GM19463 (cell line): ENCODE measurements around the gene ADGRD1.

Experiments
- ATAC-seq: cut with Tn5 transposase; IDR thresholded peaks from one replicate; pipeline ENCODE4 v1.9.1; 2021; ENCODE audit warnings: mild to moderate bottlenecking, moderate library complexity; ENCODE audit not compliant: unreplicated experiment

The ADGRD1 gene

DNA sequence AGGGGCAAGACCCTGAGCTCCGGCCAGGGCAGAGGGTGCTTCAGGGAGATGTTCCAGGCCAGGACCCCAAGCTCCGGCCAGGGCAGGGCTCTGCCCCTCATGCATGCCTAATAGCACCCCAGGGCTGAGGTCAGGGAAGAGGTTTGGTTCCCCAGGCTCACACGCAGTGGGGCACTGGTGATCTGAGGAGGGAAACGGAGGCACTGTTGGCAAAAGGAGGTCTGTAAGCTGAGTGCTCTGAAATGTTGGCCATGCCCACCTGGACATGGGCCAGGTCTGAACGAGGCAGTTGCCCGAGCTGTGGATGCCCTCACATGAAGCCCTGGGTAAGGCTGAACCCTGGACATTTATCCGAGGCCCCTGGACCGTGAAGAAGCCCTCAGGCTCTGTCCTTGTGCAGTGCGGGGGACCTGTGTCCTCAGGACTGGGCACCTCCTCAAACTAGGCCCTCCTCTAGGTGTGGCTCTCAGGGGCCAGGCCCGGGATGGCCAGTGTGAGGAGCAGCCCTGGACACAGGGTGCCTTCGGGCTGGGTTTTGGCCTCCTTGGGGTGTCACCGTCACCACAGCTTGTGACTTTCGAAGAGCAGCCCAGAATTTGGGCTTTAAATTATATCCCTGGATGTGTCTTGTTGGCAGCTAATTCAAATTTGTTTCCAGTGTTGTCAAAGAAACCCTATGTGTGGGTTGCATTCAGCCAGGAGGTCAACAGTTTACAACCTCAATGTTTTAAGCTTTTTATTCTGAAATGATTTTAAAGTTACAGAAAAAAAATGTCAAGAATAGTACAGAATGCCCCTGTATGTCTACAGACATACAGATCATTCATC lies 66.8 kb downstream of the ADGRD1 start:
- no peak for ATAC-seq

GRCh38 chr12:131021154-131021541 lies 67.4 kb downstream of the ADGRD1 start:
- ATAC-seq: no peak

GRCh38 chr12:131024026-131024425 lies 70.3 kb downstream of the ADGRD1 start:
- ATAC-seq: no peak

- ATAC-seq: no peak
These were observed 71.0 kb downstream of the ADGRD1 start for GRCh38 chr12:131024721-131025120.

DNA sequence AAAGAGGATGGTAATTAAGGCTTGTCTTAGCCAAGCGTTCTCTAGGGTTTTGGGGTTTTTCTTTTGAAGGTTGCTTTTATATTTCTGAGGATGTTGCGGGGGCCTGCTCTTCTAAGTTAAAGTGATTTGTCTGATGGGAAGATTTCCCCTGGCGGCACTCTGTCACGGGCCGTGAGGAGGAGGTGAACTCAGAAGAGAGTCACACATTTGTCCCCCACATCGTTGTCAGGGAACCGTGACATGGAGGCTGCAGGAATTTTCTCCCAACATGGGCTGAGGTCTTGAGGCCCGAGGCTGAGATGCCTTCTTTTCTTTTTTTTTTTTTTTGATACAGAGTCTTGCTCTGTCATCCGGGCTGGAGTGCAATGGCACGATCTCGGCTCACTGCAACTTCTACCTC lies 71.5 kb downstream of the ADGRD1 start:
- no peak for ATAC-seq

- no peak for ATAC-seq
These were observed 72.4 kb downstream of the ADGRD1 start for GRCh38 chr12:131025939-131026702.

DNA sequence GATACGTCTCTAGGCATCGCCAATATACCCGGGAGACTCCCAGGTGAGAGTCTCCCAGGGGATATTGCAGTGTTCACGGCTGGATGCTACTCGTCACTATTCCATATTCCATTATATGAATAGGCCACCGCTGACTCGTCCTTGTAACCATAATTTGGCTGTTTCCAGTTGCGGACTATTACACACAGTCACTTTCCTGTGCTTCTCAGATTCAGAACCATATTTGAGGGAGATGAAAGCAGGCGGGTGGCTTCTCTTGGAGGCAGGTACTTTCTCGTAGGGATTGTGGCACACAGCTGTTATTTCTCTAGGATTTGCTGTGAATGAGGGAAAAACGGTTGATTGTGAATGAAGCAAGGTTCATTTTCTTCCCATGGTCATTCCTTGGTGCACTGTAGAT lies 73.0 kb downstream of the ADGRD1 start:
- no peak for ATAC-seq

GRCh38 chr12:131027264-131027663 lies 73.6 kb downstream of the ADGRD1 start:
- no peak for ATAC-seq

GRCh38 chr12:131027876-131028586 lies 74.3 kb downstream of the ADGRD1 start:
- ATAC-seq: no peak

DNA sequence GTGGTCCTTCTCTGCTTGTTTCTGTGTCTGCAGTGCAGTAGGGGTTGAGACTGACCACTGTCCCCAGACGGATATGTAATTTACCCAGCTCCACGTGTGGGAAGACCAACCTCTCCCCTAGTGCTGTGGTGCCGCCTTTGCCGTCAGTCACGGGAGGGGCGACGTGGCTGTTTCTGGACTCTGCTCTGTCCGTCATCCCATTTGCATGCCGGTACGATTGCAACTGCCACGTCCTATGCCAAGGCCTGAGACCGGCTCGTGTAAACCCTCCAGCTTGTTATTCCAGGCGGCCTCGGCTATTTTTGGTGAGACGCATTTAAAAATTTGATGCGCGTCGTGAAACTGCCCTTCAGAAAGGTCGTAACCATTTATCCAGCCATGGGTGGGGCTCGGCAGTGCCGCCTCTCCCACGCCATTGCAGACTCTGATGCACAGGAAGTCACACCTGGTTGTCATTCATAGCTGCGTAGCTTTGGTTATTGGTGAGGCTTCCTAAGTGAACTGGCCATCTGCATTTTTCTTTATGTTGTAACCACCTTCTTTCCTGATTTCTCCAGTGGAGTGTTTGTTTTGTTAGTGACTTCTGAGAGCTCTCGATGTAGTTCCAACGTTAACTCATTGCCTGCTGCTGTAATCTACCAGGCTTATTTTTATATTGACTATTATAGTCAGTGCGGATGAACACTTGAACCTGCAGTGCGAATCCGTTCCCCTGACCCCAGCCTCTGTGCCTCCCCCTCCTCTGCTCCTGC lies 75.1 kb downstream of the ADGRD1 start:
- ATAC-seq: no peak

GRCh38 chr12:131030472-131031328 lies 77.0 kb downstream of the ADGRD1 start:
- ATAC-seq: no peak

- no peak for ATAC-seq
These were observed 78.5 kb downstream of the ADGRD1 start for GRCh38 chr12:131032082-131032750.

- no peak for ATAC-seq
These were observed 79.8 kb downstream of the ADGRD1 start for GRCh38 chr12:131033486-131033885.

DNA sequence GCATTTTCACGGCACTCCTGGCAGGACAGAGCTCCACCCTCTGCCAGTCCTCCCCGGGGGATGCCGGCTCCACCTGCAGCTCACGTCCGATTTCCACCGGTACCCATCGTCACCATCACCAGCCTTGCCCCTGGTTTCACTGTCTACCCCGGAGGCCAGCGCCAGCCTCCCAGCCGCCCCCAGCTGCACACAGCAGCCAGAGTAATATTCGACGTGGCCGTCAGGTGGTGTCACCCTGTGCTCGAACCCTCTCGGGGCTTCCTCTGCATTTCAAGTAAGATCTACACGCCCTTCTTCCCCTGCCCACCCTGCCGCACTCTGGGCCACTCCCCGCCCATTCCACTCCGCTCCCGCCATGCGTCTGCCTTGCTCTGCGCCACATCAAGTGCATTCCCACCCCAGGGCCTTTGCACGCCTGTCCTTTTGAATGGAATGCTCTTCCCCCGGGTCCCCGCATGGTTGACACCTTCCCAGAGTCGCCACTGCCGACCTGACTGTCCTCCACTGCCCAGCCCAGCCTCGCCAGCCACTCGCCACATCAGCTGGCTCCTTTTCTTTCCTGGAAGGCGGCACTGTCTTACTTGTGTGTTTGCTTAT lies 80.3 kb downstream of the ADGRD1 start:
- ATAC-seq: no peak

DNA sequence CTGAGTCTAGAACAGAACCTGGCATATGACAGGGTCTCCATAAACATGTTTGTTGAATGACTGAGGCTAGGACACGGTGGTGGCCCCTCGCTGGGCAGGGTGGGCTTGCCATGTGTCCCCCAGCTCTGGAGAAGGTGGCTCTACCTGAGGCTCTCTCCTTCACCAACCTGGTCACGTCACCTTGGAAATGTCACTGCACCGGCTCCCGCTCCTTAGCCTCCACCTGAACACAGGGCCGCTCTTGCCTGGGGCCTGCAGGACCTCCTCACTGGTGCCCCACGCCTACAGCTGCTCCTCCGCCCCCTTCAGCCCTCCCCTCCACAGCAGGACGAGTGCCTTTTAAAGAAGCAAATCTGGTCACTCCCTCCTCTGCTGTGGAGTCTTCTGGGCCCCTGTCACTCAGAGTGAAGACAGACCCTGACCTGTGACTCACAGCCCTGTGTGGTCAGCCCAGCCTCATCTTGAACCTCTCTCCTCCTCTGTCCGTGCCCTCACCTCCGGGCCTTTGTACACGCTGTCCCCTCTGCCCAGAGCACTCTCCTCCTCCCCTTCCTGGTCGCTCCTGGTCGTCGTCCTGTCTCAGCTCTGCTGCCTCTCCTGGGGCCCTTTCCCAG lies 81.0 kb downstream of the ADGRD1 start:
- ATAC-seq: no peak

DNA sequence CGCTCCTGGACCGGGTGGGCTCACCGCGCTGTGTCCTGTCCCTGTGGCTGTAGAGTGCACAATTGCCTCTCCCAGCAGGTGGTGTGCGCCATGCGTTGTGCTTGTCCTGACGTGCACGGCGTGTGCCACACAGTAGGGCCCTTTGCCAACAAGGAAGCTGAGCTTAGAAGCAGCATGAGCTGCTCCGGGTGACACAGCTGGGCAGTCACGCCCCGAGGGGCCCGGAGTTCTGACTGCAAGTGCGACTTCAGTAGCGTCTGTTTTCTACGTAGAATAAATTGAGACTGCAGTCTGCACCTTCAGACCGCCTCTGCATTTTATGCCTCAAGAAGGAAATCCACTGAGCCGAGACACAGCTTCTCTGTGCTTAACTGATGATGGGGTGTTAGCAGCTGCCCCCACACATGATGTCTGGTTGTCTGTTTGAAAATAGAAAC lies 81.6 kb downstream of the ADGRD1 start:
- no peak for ATAC-seq

- no peak for ATAC-seq
These were observed 84.5 kb downstream of the ADGRD1 start for GRCh38 chr12:131038159-131038558.
